ENCODE results near the gene KRTAP4-5.
"Not testable (repeated sequence)": the region's sequence is repeated elsewhere in the genome, so short reads cannot be mapped to it uniquely, and the experiment has no call there.

Gene KRTAP4-5

GRCh38 chr17:41167561-41167960, 17.9 kb upstream of the KRTAP4-5 start:
- no peak overlapping the region for H3K4me3 ChIP-seq (ENCODE audit: low read length)
- no peak for DNase-seq (ENCODE audit: low read depth)
- TF ChIP-seq, protein P1, sequence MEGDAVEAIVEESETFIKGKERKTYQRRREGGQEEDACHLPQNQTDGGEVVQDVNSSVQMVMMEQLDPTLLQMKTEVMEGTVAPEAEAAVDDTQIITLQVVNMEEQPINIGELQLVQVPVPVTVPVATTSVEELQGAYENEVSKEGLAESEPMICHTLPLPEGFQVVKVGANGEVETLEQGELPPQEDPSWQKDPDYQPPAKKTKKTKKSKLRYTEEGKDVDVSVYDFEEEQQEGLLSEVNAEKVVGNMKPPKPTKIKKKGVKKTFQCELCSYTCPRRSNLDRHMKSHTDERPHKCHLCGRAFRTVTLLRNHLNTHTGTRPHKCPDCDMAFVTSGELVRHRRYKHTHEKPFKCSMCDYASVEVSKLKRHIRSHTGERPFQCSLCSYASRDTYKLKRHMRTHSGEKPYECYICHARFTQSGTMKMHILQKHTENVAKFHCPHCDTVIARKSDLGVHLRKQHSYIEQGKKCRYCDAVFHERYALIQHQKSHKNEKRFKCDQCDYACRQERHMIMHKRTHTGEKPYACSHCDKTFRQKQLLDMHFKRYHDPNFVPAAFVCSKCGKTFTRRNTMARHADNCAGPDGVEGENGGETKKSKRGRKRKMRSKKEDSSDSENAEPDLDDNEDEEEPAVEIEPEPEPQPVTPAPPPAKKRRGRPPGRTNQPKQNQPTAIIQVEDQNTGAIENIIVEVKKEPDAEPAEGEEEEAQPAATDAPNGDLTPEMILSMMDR (conservative IDR thresholded peaks at IDR 0.05; ENCODE audit: low read depth, low read length), result no peak

DNA sequence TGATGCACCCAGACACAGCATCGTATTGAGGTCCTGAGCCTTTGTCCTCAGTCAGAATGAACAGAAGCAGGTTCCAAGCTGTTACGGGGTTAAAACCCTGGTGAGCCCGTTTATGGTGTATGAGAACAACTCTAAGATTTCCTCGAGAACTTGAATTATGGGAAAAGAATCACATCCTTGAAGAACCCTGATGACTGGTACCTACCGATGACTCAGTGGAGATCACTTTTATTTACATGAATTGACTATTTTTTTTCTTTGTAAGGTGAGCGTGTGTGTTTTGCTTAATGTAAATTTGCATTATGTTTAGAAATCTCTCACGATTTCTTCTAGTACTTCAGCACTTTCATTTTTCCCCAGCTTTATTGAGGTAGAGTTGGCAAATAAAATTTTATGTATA, 14.2 kb upstream of the KRTAP4-5 start:
- DNase-seq (ENCODE audit: low read depth), result no peak
- TF ChIP-seq, protein P1 (conservative IDR thresholded peaks at IDR 0.05; ENCODE audit: low read depth, low read length), result no peak
- no peak overlapping the region for H3K4me3 ChIP-seq (ENCODE audit: low read length)

- DNase-seq (ENCODE audit: low read depth), result no peak
- no peak within 1 kb of the TSS for H3K4me3 ChIP-seq (ENCODE audit: low read length)
- TF ChIP-seq, protein P1 (conservative IDR thresholded peaks at IDR 0.05; ENCODE audit: low read depth, low read length), result no peak
These were observed 11.0 kb upstream of the KRTAP4-5 start, which contains the start of gene KRTAP4-4 for GRCh38 chr17:41160648-41161047. TSS of gene KRTAP4-4 (minus strand) at chr17:41160748. CDS start at chr17:41160691, 57 bp downstream.

DNA sequence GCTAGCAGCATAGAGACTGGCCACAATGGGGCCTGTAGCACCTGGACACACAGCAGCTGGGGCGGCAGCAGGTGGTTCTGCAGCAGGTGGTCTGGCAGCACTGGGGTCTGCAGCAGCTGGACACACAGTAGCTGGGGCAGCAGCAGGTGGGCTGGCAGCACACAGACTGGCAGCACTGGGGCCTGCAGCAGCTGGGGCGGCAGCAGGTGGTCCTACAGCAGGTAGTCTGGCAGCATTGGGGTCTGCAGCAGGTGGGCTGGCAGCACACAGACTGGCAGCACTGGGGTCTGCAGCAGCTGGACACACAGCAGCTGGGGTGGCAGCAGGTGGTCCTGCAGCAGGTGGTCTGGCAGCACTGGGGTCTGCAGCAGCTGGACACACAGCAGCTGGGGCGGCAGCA, 10.6 kb upstream of the KRTAP4-5 start:
- H3K4me3 ChIP-seq (ENCODE audit: low read length); DNase-seq (ENCODE audit: low read depth): not testable (repeated sequence)

DNA sequence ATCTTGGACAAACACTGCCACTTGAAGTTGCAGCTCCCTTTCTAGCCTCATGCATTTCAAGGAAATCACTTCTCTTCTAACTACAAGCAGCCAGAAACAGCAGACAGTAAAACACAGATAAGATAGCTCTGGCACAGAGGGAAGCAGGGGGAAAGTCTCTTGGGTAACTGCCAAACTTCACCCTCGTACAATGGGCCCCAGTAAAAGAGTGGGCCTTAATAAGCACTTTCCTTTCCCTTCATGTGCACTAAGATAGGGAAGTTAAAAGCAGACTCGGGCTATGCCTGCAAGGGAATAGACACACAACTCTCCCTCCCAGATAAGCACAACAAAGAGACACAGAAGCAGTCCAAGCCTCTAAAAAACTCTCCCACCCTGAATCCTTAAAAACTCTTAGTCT, 4.2 kb upstream of the KRTAP4-5 start:
- TF ChIP-seq, protein P1 (conservative IDR thresholded peaks at IDR 0.05; ENCODE audit: low read depth, low read length), result no peak
- no peak overlapping the region for H3K4me3 ChIP-seq (ENCODE audit: low read length)
- no peak for DNase-seq (ENCODE audit: low read depth)

DNA sequence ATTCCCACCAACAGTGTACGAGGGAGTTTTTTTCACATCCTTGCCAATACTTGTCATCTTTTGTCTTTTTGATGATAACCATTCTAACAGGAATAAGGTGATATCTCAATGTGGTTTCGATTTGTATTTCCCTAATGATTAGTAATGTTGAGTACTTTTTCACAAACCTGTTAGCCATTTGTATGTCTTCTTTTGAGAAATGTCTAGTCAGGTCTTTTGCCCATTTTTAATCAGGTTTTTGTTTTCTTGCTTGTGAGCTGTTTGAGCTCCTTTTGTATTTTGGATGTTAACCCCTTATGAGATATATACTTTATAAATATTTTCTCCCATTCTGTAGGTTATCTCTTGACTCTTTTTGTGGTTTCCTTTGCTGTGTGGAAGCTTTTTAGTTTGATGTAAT, 1.9 kb upstream of the KRTAP4-5 start:
- H3K4me3 ChIP-seq (ENCODE audit: low read length), result no peak overlapping the region
- TF ChIP-seq, protein P1 (conservative IDR thresholded peaks at IDR 0.05; ENCODE audit: low read depth, low read length), result no peak
- DNase-seq (ENCODE audit: low read depth), result no peak

DNA sequence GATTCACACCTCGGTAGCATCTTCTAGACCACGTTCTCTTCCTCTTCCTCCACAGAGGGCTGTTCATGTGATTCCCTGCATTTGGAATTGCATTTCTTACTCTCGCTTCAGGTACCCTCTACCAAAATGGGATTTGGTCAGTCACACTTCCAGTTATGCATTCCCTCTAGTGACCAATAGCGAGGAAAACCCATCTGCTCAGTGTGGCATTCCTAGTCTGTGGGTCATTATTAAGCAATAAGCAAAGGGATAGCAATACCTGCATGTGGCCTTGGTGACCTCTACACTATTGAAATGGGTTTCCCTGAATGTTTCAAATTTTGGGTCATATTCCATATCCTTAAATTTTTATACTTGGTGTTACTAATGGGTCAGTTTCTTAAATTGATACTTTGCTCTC, 401 bp upstream of the KRTAP4-5 start:
- TF ChIP-seq, protein P1 (conservative IDR thresholded peaks at IDR 0.05; ENCODE audit: low read depth, low read length), result no peak
- no peak overlapping the region for H3K4me3 ChIP-seq (ENCODE audit: low read length)
- no peak for DNase-seq (ENCODE audit: low read depth)

- not testable (repeated sequence) for H3K4me3 ChIP-seq (ENCODE audit: low read length); DNase-seq (ENCODE audit: low read depth)
These were observed 514 bp downstream of the KRTAP4-5 start for GRCh38 chr17:41148971-41149651.

All from retinal pigment epithelial cell (primary cell).